SH-SY5Y (cell line): ENCODE measurements around the gene ARRDC5.

Experiments used
- GATA2 ChIP-seq: IDR thresholded peaks from 2 replicates; pipeline ENCODE4 v1.6.1; 2011; ENCODE audit warnings: mild to moderate bottlenecking, low read depth, low read length
- GATA3 ChIP-seq: IDR thresholded peaks from 2 replicates; pipeline ENCODE4 v1.6.1; 2011; ENCODE audit warnings: low read depth, mild to moderate bottlenecking, low read length, moderate library complexity

The ARRDC5 gene

GRCh38 chr19:4889034-4889815 lies 13.5 kb downstream of the ARRDC5 start:
- no peak for TF ChIP-seq GATA2
- TF ChIP-seq GATA3, result no peak

- no peak for TF ChIP-seq GATA2
- no peak for TF ChIP-seq GATA3
Measured at GRCh38 chr19:4879041-4879440, 23.7 kb downstream of the ARRDC5 start.

- TF ChIP-seq GATA2, result no peak
- no peak for TF ChIP-seq GATA3
Measured at GRCh38 chr19:4878491-4878968, 24.2 kb downstream of the ARRDC5 start.

- TF ChIP-seq GATA3 (no peak), GATA2 (no peak)
Measured at GRCh38 chr19:4877753-4878490, 24.8 kb downstream of the ARRDC5 start.

GRCh38 chr19:4873930-4874329 lies 28.8 kb downstream of the ARRDC5 start:
- TF ChIP-seq GATA2 (no peak), GATA3 (no peak)

GRCh38 chr19:4871711-4872110 lies 31.0 kb downstream of the ARRDC5 start:
- TF ChIP-seq GATA3, result no peak
- TF ChIP-seq GATA2, result no peak

- TF ChIP-seq GATA3 (no peak), GATA2 (no peak)
Measured at GRCh38 chr19:4870025-4870700, 32.5 kb downstream of the ARRDC5 start.

- no peak for TF ChIP-seq GATA3
- TF ChIP-seq GATA2, result no peak
Measured at GRCh38 chr19:4868286-4868834, 34.3 kb downstream of the ARRDC5 start.

GRCh38 chr19:4867534-4868285 lies 35.0 kb downstream of the ARRDC5 start, which contains the start of gene PLIN3:
TSS of gene PLIN3 (minus strand) at chr19:4867667. CDS start at chr19:4861394, 6,273 bp downstream.
- TF ChIP-seq GATA2 (no peak), GATA3 (no peak)

- TF ChIP-seq GATA3 (no peak), GATA2 (no peak)
Measured at GRCh38 chr19:4866595-4867424, 35.9 kb downstream of the ARRDC5 start.

- TF ChIP-seq GATA3, result no peak
- no peak for TF ChIP-seq GATA2
Measured at GRCh38 chr19:4861147-4861546, 41.5 kb downstream of the ARRDC5 start.

GRCh38 chr19:4859697-4860096 lies 43.0 kb downstream of the ARRDC5 start:
- TF ChIP-seq GATA2 (no peak), GATA3 (no peak)
